BJ (cell line): Measurements from ENCODE around the gene MALRD1. TPM values are rescaled to one million over a fixed set of nuclear protein-coding genes. Genes with fewer than 3 reads are reported as not detected.

Experiments used
- CTCF ChIA-PET: fragments of 350-600 bp; formaldehyde crosslinking; extraction: SDS; loops from one replicate; lab custom pipeline; 2021; ENCODE audit warnings: antibody characterized with exemption, inconsistent platforms; lab: Yijun Ruan, JAX
- POLR2A ChIA-PET: fragments of 300-600 bp; sonication (Branson Sonifier 250); formaldehyde crosslinking; extraction: SDS; loops from one replicate; lab custom pipeline; 2021; ENCODE audit warnings: antibody characterized with exemption; lab: Charles Lee
- DNase-seq: peaks from one replicate; pipeline ENCODE4 v3.0.0-alpha.2; 2011; ENCODE audit warnings: low read depth
- H3K27me3 ChIP-seq: 2 replicates; pipeline ENCODE4 v1.6.0; 2011; ENCODE audit warnings: low read length; ENCODE audit not compliant: control insufficient read depth, insufficient read depth
- H3K36me3 ChIP-seq: 2 replicates; pipeline ENCODE4 v1.5.1; 2011; ENCODE audit warnings: low read length; ENCODE audit not compliant: control insufficient read depth, insufficient read depth
- H3K4me3 ChIP-seq: 2 replicates; pipeline ENCODE4 v1.5.1; 2011; ENCODE audit warnings: low read depth, mild to moderate bottlenecking, control low read depth, low read length
- CTCF ChIP-seq: IDR thresholded peaks from 2 replicates; pipeline ENCODE4 v1.5.1; 2011; ENCODE audit warnings: low read depth, mild to moderate bottlenecking, control low read depth, inconsistent platforms, low read length, moderate library complexity; ENCODE audit not compliant: insufficient read depth
- polyA plus RNA-seq: library from polyadenylated mRNA; depleted of rRNA; stranded (reverse); fragments of >200 nt; gene quantifications from 2 replicates; pipeline ENCODE4 v1.2.3, GENCODE V29; 2011

Gene MALRD1
- polyA plus RNA-seq, 1 experiment: not detected

- ChIA-PET CTCF (no interaction called here), POLR2A (no interaction called here)
- no peak for TF ChIP-seq CTCF
- H3K27me3 ChIP-seq: no peaks in the 10 kb centered on the region
- DNase-seq: no peak
- H3K36me3 ChIP-seq: no peaks in the 10 kb centered on the region
- H3K4me3 ChIP-seq: no peak overlapping the region
Measured at GRCh38 chr10:19054289-19054835, 5.8 kb downstream of the MALRD1 start.

DNA sequence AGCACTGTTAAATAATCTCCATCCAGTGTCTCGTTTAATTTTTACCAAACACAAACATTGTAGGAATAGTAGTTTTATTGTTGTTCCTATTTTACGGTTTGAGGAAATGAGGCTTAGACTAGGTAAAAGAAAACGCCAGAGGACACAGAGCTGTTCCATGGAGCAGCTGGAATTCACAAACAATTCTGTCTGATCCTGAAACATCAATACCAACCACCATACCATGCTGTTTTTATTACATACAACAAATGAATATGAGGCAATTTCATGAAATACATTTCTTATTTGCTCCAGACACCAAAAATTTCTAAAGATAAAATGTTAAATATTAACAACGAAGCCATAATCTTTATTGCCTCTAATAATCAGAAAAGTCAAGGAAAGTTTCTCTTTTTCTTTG is 9.4 kb downstream of the MALRD1 start:
- ChIA-PET CTCF (no interaction called here), POLR2A (no interaction called here)
- no peaks in the 10 kb centered on the region for H3K36me3 ChIP-seq
- no peak for TF ChIP-seq CTCF
- H3K4me3 ChIP-seq: no peak overlapping the region
- no peaks in the 10 kb centered on the region for H3K27me3 ChIP-seq
- DNase-seq: no peak

- Histone ChIP-seq H3K36me3 (no peaks in the 10 kb centered on the region), H3K4me3 (no peak overlapping the region), H3K27me3 (no peaks in the 10 kb centered on the region)
- TF ChIP-seq CTCF: no peak
- ChIA-PET POLR2A (no interaction called here), CTCF (interaction anchor here (0.6 kb wide), 1 partner anchor 55 kb away, joined by 3 read pairs; no protein-coding TSS in a partner anchor)
- DNase-seq: no peak
Measured at GRCh38 chr10:19063986-19064385, 15.4 kb downstream of the MALRD1 start.

- ChIA-PET CTCF (no interaction called here), POLR2A (no interaction called here)
Measured at GRCh38 chr10:19071946-19072345, 23.3 kb downstream of the MALRD1 start.

DNA sequence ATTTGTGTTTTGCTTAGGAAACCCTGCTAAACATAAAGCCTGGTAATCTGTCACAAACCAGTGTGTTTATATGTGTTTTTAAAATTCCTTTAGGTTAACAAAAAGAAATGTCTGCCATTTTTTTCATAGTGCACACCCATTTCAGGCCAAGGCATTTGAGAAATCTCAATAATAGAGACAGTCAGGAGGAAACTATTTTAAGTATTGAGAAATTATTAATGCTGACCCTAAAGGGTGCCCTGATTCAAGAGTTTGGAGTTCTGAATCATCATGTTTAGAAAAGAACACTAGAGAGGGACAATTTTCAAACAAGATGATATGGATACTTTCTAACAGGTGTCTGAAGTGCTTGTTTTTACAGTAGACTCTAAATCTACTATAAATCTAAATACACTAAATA is 28.7 kb downstream of the MALRD1 start:
- ChIA-PET CTCF (no interaction called here), POLR2A (no interaction called here)
- TF ChIP-seq CTCF: no peak
- H3K36me3 ChIP-seq: no peaks in the 10 kb centered on the region
- DNase-seq: no peak
- H3K4me3 ChIP-seq: no peak overlapping the region
- H3K27me3 ChIP-seq: no peaks in the 10 kb centered on the region

More at GRCh38 chr10:19071946-19072345, 23.3 kb downstream of the MALRD1 start:
- TF ChIP-seq CTCF: no peak
- H3K36me3 ChIP-seq: no peaks in the 10 kb centered on the region
- DNase-seq: no peak
- no peaks in the 10 kb centered on the region for H3K27me3 ChIP-seq
- H3K4me3 ChIP-seq: no peak overlapping the region
